HG02588 (cell line): ENCODE data around the gene TOR1AIP2.

Source experiments
- ATAC-seq: cut with Tn5 transposase; IDR thresholded peaks from one replicate; pipeline ENCODE4 v1.9.1; 2021; ENCODE audit warnings: mild to moderate bottlenecking, moderate library complexity; ENCODE audit not compliant: unreplicated experiment

The TOR1AIP2 gene

DNA sequence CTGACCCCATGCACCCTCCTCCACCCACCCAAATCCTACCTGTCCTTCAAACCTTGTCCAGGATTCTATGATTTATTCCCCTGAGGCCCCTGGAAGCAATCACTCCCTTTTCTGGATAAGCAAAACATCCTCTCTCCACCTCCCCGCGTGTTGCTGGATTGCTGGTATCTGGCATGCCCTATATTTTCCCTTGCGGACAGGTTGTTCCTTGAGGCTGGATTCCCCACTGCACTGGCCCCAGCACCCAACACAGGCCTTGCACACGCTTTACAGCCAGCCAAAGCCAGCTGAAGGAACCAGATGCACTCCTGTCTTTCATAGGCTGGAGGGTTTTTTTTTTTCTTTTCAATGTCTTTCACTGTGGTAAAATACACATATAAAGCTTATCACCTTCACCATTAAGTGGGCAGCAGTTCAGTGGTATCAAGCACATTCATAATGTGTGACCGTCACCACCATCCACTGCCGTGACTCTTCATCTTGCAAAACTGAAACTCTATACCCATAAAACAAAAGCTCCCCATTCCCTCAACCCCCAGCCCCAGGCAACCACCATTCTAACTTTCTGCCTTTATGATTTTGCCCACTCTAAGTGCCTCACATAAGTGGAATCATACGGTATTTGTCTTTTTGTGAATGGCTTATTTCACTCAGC is 50.9 kb downstream of the TOR1AIP2 start:
- ATAC-seq, result no peak

- no peak for ATAC-seq
Observed at GRCh38 chr1:179825798-179826460, 51.7 kb downstream of the TOR1AIP2 start.

GRCh38 chr1:179825206-179825605 is 52.4 kb downstream of the TOR1AIP2 start:
- ATAC-seq, result no peak

- no peak for ATAC-seq
Observed at GRCh38 chr1:179824265-179824664, 53.3 kb downstream of the TOR1AIP2 start.

- ATAC-seq, result no peak
Observed at GRCh38 chr1:179823693-179824092, 53.9 kb downstream of the TOR1AIP2 start.

DNA sequence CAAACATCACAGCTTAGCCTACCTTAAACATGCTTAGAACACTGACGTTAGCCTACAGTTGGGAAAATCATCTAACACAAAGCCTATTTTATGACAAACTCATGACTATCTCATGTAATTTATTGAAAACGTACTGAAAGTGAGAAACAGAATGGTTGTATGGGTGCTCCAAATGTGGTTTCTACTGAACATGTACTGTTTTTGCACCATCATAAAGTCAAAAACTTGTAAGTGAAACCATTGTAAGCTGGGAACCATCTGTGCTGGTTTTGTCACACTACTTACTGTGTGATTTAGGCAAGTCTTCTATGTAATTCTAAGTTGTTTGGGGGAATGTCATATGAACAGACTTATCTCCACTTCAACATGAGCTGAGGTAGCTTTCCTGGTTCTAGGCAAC is 55.5 kb downstream of the TOR1AIP2 start:
- no peak for ATAC-seq

DNA sequence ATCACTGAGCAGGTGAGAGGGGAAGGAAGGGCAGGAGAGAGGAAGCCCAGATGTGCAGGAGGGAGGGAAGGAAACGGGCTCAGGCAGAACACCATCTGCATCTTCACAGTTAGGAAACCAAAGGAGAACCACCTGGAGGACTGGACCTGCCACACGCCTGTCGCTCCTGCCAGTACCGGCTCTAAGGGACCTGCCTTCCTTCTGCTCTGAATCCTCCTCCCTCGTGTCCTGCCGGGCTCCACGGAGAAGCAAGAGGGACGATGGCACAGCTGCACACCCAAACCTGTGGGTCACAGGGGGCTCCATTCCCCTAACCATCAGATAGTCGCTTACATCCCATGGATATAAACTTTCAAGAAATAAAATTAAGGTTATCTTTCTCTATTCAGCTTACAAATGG is 56.1 kb downstream of the TOR1AIP2 start:
- ATAC-seq, result no peak

- ATAC-seq, result no peak
Observed at GRCh38 chr1:179820226-179820970, 57.2 kb downstream of the TOR1AIP2 start.

GRCh38 chr1:179818743-179819173 is 58.8 kb downstream of the TOR1AIP2 start:
- ATAC-seq, result no peak

GRCh38 chr1:179818260-179818659 is 59.3 kb downstream of the TOR1AIP2 start:
- ATAC-seq, result no peak

- ATAC-seq, result no peak
Observed at GRCh38 chr1:179817789-179818188, 59.8 kb downstream of the TOR1AIP2 start.

DNA sequence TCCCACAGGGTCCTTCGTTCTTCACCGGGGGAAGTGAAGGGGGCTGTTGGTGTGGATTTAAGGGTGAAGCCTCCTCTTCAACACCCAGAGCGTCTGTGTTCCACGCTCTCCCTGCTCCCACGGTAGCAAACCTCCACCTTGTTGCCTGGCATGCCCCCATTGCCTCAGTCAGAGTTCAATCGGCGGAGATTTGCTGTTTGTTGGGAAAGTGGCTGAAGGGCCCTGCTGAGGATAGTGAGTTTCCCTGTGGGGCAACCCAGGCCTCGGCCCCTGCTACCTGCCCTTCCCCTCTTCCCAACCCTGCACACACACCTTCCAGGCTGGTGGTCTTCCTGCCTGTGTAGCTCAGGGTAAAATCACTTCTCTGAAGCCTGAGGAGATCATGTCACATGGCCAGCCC is 60.5 kb downstream of the TOR1AIP2 start:
- ATAC-seq, result no peak

- ATAC-seq, result no peak
Observed at GRCh38 chr1:179816196-179816960, 61.2 kb downstream of the TOR1AIP2 start.

GRCh38 chr1:179815641-179816040 is 62.0 kb downstream of the TOR1AIP2 start:
- no peak for ATAC-seq

DNA sequence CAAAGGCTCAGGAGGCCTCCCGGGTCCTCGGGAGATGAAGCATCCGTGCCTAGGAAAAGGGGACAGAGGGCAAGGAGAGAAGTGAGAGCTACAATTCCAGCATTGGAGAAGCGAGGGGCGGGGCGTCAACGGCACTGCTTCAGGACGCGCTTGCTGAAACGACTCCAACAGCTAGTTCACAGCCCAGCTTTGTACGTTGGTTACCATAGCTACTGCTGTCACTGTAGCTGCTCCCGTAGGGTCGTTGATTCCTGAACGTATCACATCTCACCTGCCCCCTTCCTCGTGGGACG is 63.1 kb downstream of the TOR1AIP2 start:
- peak; percentile 24 for ATAC-seq

DNA sequence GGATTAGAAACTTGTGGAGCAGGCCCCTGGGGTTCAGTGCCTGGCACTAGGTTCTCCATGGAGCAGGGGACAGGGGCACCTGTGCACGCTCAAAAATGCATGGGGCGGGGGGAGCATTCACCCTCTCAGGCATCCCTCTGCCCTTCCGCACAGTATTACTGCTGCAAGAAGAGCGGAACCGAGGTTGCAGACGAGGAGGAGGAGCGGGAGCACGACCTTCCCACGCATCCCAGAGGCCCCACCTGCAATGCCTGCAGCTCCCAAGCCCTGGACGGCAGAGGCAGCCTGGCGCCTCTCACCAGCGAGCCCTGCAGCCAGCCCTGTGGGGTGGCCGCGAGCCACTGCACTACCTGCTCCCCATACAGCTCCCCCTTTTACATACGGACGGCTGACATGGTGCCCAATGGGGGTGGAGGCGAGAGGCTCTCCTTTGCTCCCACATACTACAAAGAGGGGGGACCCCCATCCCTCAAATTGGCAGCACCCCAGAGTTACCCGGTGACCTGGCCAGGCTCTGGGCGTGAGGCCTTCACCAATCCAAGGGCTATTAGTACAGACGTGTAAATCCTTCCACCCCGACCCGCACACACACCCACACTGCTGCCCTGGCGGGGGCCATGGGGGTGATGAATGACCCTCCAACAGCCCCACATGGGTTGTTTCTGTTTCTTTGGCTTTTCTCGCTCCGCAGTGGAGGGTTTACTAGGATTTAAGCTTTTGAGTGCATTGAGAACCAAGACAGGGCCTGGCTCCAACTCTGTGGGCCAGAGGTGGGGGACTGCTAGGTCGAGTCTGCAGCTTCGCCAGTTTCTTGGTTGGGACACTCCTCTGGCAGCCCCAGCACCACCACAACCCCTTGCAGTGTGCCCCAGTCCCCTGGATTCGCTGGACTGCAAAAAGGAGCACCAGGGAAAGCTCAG is 63.7 kb downstream of the TOR1AIP2 start:
- ATAC-seq, result no peak

DNA sequence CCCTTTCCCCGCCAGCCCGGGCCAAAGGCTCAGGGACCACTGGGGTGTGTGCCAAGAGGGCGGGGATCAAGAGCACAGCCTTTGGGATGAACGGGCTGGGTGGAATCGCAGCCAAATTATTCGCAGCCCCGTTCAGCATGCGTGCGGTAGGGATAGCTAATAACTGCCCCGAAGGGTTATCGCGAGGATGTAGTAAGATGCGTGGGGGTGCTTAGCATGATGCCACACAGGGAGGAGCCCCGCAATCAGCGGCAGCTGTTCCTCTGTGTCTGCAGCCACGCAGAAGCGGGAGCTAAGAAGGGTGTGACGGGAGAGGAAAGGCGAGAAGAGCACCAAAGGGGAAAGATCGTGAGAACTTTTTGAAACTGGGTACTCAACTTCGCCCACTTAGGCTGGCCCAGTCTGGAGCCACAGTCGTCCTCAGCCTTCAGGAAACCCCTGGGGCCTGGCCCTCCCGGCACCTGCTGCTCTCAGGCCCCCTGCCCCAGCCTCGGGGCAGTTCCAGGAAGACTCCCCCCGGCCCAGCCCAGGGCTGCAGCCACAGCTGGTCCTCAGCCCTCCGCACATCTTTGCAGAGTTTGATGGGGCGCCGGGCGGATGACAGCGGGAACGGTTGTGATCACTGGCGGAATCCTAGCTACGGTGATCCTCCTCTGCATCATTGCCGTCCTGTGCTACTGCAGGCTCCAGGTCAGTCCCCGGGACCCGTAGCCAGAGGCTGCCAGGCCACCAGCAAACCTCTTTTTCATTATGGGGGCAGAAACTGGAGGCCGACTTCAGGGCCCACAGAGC is 64.9 kb downstream of the TOR1AIP2 start:
- no peak for ATAC-seq

- ATAC-seq, result no peak
Observed at GRCh38 chr1:179810367-179810715, 67.3 kb downstream of the TOR1AIP2 start.

DNA sequence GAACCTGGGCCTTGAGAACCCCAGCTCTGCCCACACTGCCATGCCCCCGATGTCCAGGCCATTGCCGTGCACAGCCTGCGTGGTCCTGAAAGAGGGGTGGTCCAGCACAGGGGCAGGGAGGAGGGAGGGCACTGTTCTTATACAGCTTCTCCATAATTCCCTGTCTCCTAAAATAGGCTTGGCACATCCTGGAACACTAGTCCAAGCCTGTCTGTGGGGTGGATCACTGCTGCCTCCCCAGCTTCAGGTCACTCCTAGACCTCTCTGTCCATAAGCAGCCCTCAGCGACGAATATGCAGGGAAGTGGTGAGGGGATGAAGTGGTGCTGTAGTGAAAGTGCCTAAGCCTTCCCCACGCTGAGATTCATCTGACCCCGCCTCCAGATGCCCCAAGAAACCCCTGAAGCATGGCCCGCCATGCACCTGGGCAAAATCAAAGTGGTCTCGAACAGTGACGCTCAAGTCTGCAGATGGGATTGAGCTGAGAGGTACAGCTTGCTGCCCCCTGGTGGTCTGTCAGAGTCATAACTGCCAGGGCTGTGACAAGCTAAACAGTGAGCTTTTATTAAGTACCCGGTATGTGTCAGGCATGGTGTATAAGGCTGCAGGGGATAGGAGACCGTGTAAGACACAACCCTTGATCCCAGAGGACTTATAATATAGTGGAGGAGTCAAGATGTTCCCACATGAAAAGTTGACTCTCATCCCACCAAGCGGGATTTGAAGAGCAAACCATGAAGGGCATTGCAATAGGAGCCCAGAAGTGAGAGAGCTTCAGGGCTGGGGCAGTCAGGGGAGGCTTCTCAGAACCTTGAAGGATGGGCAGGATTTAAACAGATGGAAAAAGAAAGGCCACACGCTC is 67.9 kb downstream of the TOR1AIP2 start:
- peak; percentile 64 for ATAC-seq
